Stimulated activated CD4-positive, alpha-beta T cell treated with anti-CD3 and anti-CD28 coated beads, Interleukin-4, amount 100 ng/mL, for 4 hours (primary cell): ENCODE measurements around the gene SLC25A41.

Experiments
- DNase-seq, 2 experiments: peaks; one replicate each; pipeline ENCODE4 v3.0.0-alpha.2; 2020

SLC25A41 gene

GRCh38 chr19:6425732-6426620, 7.6 kb downstream of the SLC25A41 start:
- no peak for DNase-seq

- peak; percentile 97 to 100 for DNase-seq
Observed at GRCh38 chr19:6424939-6425731, 8.4 kb downstream of the SLC25A41 start.

GRCh38 chr19:6424195-6424938, 9.2 kb downstream of the SLC25A41 start, which contains the start of gene KHSRP:
TSS of gene KHSRP (minus strand) at chr19:6424811. CDS start at chr19:6424701, 110 bp downstream.
- peak; percentile 40 to 53 for DNase-seq

- peak; percentile 21 to 31 for DNase-seq
Observed at GRCh38 chr19:6423499-6424194, 9.9 kb downstream of the SLC25A41 start.

- DNase-seq, result no peak
Observed at GRCh38 chr19:6421075-6422014, 12.2 kb downstream of the SLC25A41 start.

- DNase-seq, result no peak
Observed at GRCh38 chr19:6418562-6418932, 15.0 kb downstream of the SLC25A41 start.

- DNase-seq, result no peak
Observed at GRCh38 chr19:6417713-6418561, 15.6 kb downstream of the SLC25A41 start.

GRCh38 chr19:6416658-6417405, 16.7 kb downstream of the SLC25A41 start:
- no peak for DNase-seq

- DNase-seq, result no peak
Observed at GRCh38 chr19:6415591-6416190, 17.9 kb downstream of the SLC25A41 start.

GRCh38 chr19:6414793-6415590, 18.6 kb downstream of the SLC25A41 start:
- no peak for DNase-seq

- DNase-seq, result no peak
Observed at GRCh38 chr19:6413721-6414643, 19.6 kb downstream of the SLC25A41 start.

- DNase-seq, result no peak
Observed at GRCh38 chr19:6413291-6413690, 20.3 kb downstream of the SLC25A41 start.

- DNase-seq, result peak; percentile 34 to 44
Observed at GRCh38 chr19:6412447-6413091, 21.0 kb downstream of the SLC25A41 start.

- DNase-seq, result no peak
Observed at GRCh38 chr19:6412061-6412446, 21.5 kb downstream of the SLC25A41 start.

- DNase-seq, result no peak
Observed at GRCh38 chr19:6409346-6409745, 24.2 kb downstream of the SLC25A41 start.

GRCh38 chr19:6406401-6406800, 27.2 kb downstream of the SLC25A41 start:
- no peak for DNase-seq
